ENCODE measurements around the gene PLXDC1. TPM values are rescaled to one million over a fixed set of nuclear protein-coding genes. Genes with fewer than 3 reads are reported as not detected.

PLXDC1 gene
- total RNA-seq, 1 donor, result 9.6 TPM

GRCh38 chr17:39108461-39109375, 42.7 kb downstream of the PLXDC1 start:
- Histone ChIP-seq H3K4me3 (ENCODE audit: low read length) (no peak overlapping the region), H3K27me3 (ENCODE audit: insufficient read depth, low read length) (no peaks in the 10 kb centered on the region), H3K4me1 (ENCODE audit: insufficient read depth, low read length) (no peaks in the 10 kb centered on the region), H3K9me3 (ENCODE audit: low read depth, low read length) (no peaks in the 10 kb centered on the region)

GRCh38 chr17:39107973-39108372, 43.5 kb downstream of the PLXDC1 start:
- Histone ChIP-seq H3K4me1 (ENCODE audit: insufficient read depth, low read length) (no peaks in the 10 kb centered on the region), H3K4me3 (ENCODE audit: low read length) (no peak overlapping the region), H3K27me3 (ENCODE audit: insufficient read depth, low read length) (no peaks in the 10 kb centered on the region), H3K9me3 (ENCODE audit: low read depth, low read length) (no peaks in the 10 kb centered on the region)

GRCh38 chr17:39107155-39107554, 44.3 kb downstream of the PLXDC1 start:
- Histone ChIP-seq H3K27me3 (ENCODE audit: insufficient read depth, low read length) (no peaks in the 10 kb centered on the region), H3K4me1 (ENCODE audit: insufficient read depth, low read length) (no peaks in the 10 kb centered on the region), H3K9me3 (ENCODE audit: low read depth, low read length) (no peaks in the 10 kb centered on the region), H3K4me3 (ENCODE audit: low read length) (no peak overlapping the region)

- Histone ChIP-seq H3K27me3 (ENCODE audit: insufficient read depth, low read length) (no peaks in the 10 kb centered on the region), H3K9me3 (ENCODE audit: low read depth, low read length) (no peaks in the 10 kb centered on the region), H3K4me1 (ENCODE audit: insufficient read depth, low read length) (no peaks in the 10 kb centered on the region), H3K4me3 (ENCODE audit: low read length) (no peak overlapping the region)
Measured at GRCh38 chr17:39105705-39106104, 45.7 kb downstream of the PLXDC1 start.

GRCh38 chr17:39104657-39105056, 46.8 kb downstream of the PLXDC1 start:
- Histone ChIP-seq H3K4me1 (ENCODE audit: insufficient read depth, low read length) (no peaks in the 10 kb centered on the region), H3K9me3 (ENCODE audit: low read depth, low read length) (no peaks in the 10 kb centered on the region), H3K27me3 (ENCODE audit: insufficient read depth, low read length) (no peaks in the 10 kb centered on the region)

GRCh38 chr17:39104046-39104445, 47.4 kb downstream of the PLXDC1 start:
- Histone ChIP-seq H3K4me1 (ENCODE audit: insufficient read depth, low read length) (peaks cover 3% of the 10 kb centered on the region), H3K9me3 (ENCODE audit: low read depth, low read length) (no peaks in the 10 kb centered on the region), H3K27me3 (ENCODE audit: insufficient read depth, low read length) (no peaks in the 10 kb centered on the region), H3K4me3 (ENCODE audit: low read length) (no peak overlapping the region)

More at GRCh38 chr17:39104657-39105056, 46.8 kb downstream of the PLXDC1 start:
- no peak overlapping the region for H3K4me3 ChIP-seq (ENCODE audit: low read length)

GRCh38 chr17:39101091-39101490, 50.3 kb downstream of the PLXDC1 start:
- Histone ChIP-seq H3K9me3 (ENCODE audit: low read depth, low read length) (no peaks in the 10 kb centered on the region), H3K4me1 (ENCODE audit: insufficient read depth, low read length) (peaks cover 33% of the 10 kb centered on the region), H3K27me3 (ENCODE audit: insufficient read depth, low read length) (no peaks in the 10 kb centered on the region), H3K4me3 (ENCODE audit: low read length) (no peak overlapping the region)

- Histone ChIP-seq H3K4me1 (ENCODE audit: insufficient read depth, low read length) (peaks cover 38% of the 10 kb centered on the region), H3K9me3 (ENCODE audit: low read depth, low read length) (no peaks in the 10 kb centered on the region), H3K27me3 (ENCODE audit: insufficient read depth, low read length) (no peaks in the 10 kb centered on the region), H3K4me3 (ENCODE audit: low read length) (no peak overlapping the region)
Measured at GRCh38 chr17:39100530-39100929, 50.9 kb downstream of the PLXDC1 start.

- Histone ChIP-seq H3K4me1 (ENCODE audit: insufficient read depth, low read length) (peaks cover 45% of the 10 kb centered on the region), H3K4me3 (ENCODE audit: low read length) (no peak overlapping the region), H3K9me3 (ENCODE audit: low read depth, low read length) (no peaks in the 10 kb centered on the region), H3K27me3 (ENCODE audit: insufficient read depth, low read length) (no peaks in the 10 kb centered on the region)
Measured at GRCh38 chr17:39099663-39100286, 51.7 kb downstream of the PLXDC1 start.

- Histone ChIP-seq H3K4me3 (ENCODE audit: low read length) (no peak overlapping the region), H3K9me3 (ENCODE audit: low read depth, low read length) (no peaks in the 10 kb centered on the region), H3K4me1 (ENCODE audit: insufficient read depth, low read length) (peaks cover 57% of the 10 kb centered on the region), H3K27me3 (ENCODE audit: insufficient read depth, low read length) (no peaks in the 10 kb centered on the region)
Measured at GRCh38 chr17:39098588-39098987, 52.8 kb downstream of the PLXDC1 start.

GRCh38 chr17:39097537-39097936, 53.9 kb downstream of the PLXDC1 start:
- H3K4me1 ChIP-seq (ENCODE audit: insufficient read depth, low read length), result peaks cover 67% of the 10 kb centered on the region
- no peak overlapping the region for H3K4me3 ChIP-seq (ENCODE audit: low read length)
- no peaks in the 10 kb centered on the region for H3K9me3 ChIP-seq (ENCODE audit: low read depth, low read length)
- no peaks in the 10 kb centered on the region for H3K27me3 ChIP-seq (ENCODE audit: insufficient read depth, low read length)

- peaks cover 71% of the 10 kb centered on the region for H3K4me1 ChIP-seq (ENCODE audit: insufficient read depth, low read length)
- no peak overlapping the region for H3K4me3 ChIP-seq (ENCODE audit: low read length)
Measured at GRCh38 chr17:39097150-39097519, 54.3 kb downstream of the PLXDC1 start.

GRCh38 chr17:39096508-39097149, 54.8 kb downstream of the PLXDC1 start:
- Histone ChIP-seq H3K9me3 (ENCODE audit: low read depth, low read length) (no peaks in the 10 kb centered on the region), H3K4me1 (ENCODE audit: insufficient read depth, low read length) (peaks cover 76% of the 10 kb centered on the region), H3K4me3 (ENCODE audit: low read length) (no peak overlapping the region), H3K27me3 (ENCODE audit: insufficient read depth, low read length) (no peaks in the 10 kb centered on the region)

More at GRCh38 chr17:39097150-39097519, 54.3 kb downstream of the PLXDC1 start:
- Histone ChIP-seq H3K9me3 (ENCODE audit: low read depth, low read length) (no peaks in the 10 kb centered on the region), H3K27me3 (ENCODE audit: insufficient read depth, low read length) (no peaks in the 10 kb centered on the region)

- peaks cover 90% of the 10 kb centered on the region for H3K4me1 ChIP-seq (ENCODE audit: insufficient read depth, low read length)
- H3K27me3 ChIP-seq (ENCODE audit: insufficient read depth, low read length), result no peaks in the 10 kb centered on the region
- H3K4me3 ChIP-seq (ENCODE audit: low read length), result no peak overlapping the region
- H3K9me3 ChIP-seq (ENCODE audit: low read depth, low read length), result no peaks in the 10 kb centered on the region
Measured at GRCh38 chr17:39095309-39095686, 56.1 kb downstream of the PLXDC1 start.

GRCh38 chr17:39094607-39095308, 56.7 kb downstream of the PLXDC1 start:
- peaks cover 91% of the 10 kb centered on the region for H3K4me1 ChIP-seq (ENCODE audit: insufficient read depth, low read length)
- no peaks in the 10 kb centered on the region for H3K9me3 ChIP-seq (ENCODE audit: low read depth, low read length)
- no peak overlapping the region for H3K4me3 ChIP-seq (ENCODE audit: low read length)
- H3K27me3 ChIP-seq (ENCODE audit: insufficient read depth, low read length), result no peaks in the 10 kb centered on the region
